HUES64 (cell line): Measurements from ENCODE around the gene HPGD.

ENCODE experiments used
- H3K27ac ChIP-seq: 2 replicates; pipeline ENCODE4 v1.7.0; 2013; ENCODE audit warnings: low read depth, low read length, inconsistent platforms
- H3K27me3 ChIP-seq: 2 replicates; pipeline ENCODE4 v1.6.1; 2013; ENCODE audit warnings: mild to moderate bottlenecking, low read length; ENCODE audit not compliant: insufficient read depth
- H3K36me3 ChIP-seq: 2 replicates; pipeline ENCODE4 v1.6.1; 2013; ENCODE audit warnings: mild to moderate bottlenecking, low read length; ENCODE audit not compliant: insufficient read depth
- H3K4me1 ChIP-seq: 2 replicates; pipeline ENCODE4 v1.6.1; 2013; ENCODE audit warnings: mild to moderate bottlenecking, low read length, moderate library complexity; ENCODE audit not compliant: insufficient read depth
- H3K4me3 ChIP-seq: 2 replicates; pipeline ENCODE4 v1.5.1; 2013; ENCODE audit warnings: mild to moderate bottlenecking, low read length, moderate library complexity
- H3K9ac ChIP-seq: 2 replicates; pipeline ENCODE4 v1.6.1; 2013; ENCODE audit warnings: mild to moderate bottlenecking, low read depth, low read length
- H3K9me3 ChIP-seq: 2 replicates; pipeline ENCODE4 v1.6.1; 2013; ENCODE audit warnings: low read depth, low read length; ENCODE audit not compliant: insufficient read depth
- WGBS: fragments of 150-250, 120-280 bp; methylation state at CpG from one replicate; pipeline ENCODE4 v1.1.7; 2013; ENCODE audit warnings: missing lambda C conversion rate; 5-methylcytosine and 5-hydroxymethylcytosine counted together

The HPGD gene

DNA sequence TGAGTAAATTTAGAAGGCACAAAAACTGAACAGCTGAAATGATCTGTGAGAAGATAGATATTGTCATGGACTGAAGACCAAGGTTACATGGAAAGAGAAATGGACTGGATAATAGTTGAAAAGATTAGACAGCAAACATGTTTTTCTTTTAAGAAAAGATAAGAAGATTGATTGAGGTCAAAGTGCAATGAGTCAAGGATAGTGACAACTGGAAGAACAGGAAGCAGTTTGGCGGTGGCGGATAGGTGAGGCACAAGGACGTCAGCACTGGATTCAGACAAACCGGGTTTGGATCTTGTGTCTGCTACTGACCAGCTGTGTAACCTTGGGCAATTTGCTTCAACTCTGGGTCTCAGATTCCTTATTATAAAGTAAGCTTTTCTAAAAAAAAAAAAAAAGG lies 2.0 kb upstream of the HPGD start:
- Histone ChIP-seq H3K9me3 (no peaks in the 10 kb centered on the region), H3K9ac (no peak overlapping the region), H3K4me1 (peaks cover 18% of the 10 kb centered on the region), H3K36me3 (no peaks in the 10 kb centered on the region), H3K27me3 (peaks cover 50% of the 10 kb centered on the region), H3K4me3 (no peak overlapping the region), H3K27ac (no peak overlapping the region)
- WGBS: 66% methylated on average over 4 of the region's 4 CpGs

DNA sequence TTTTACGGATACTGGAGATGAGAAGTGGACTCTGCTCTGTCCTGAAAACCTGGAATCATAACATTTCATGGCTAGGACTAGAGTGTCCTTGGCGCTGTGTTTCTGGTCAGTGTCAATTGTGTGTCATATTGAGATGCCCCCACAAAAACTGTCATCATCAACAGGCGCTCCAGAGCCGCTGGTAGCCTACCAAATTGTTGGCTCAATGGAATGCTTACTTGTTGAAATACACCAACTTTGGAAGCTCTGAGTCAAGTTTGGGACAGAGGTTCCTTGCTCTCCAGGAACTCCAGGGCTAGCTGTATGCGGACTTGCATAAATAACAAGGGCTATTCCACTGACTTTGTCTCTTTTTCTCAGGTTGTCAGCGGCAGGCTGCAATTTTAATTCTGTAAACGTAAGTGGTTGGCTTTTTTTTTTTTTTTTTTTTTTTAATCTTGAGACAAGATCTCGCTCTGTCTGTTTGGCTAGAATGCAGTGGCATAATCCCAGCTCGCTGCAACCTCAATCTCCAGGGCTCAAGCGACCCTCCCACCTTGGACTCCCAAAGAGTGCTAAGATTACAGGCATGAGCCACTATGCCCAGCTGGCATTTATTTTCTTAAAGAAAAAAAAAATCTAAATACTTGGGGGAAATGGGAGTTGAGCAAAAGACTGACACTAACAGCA lies 871 bp upstream of the HPGD start:
- Histone ChIP-seq H3K9ac (0 out of 2 replicates have a peak overlapping the region, but pooled peaks have one; percentile 37), H3K27ac (no peak overlapping the region)
- WGBS: 30% methylated on average over 10 of the region's 10 CpGs

DNA sequence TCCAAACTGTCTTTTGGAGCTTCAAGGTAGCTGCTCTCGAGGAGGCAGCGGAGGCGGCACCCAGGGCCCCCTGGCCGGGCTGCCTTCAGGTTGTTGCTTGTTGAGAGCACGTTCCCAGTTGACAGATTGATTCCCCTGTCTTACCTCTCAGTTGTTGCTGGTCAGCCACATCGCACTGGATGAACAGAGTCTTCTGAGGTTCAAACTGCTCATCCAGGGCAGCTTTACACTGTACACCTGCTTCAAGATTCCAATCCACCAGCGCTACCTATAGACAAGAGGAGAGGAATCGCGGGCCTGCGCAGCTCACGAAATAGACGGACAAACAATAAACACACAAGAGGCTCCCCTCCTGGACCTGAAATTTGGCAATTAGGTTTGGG lies 497 bp downstream of the HPGD start:
- H3K4me1 ChIP-seq: peaks cover 12% of the 10 kb centered on the region
- H3K4me3 ChIP-seq: peak overlapping the region; percentile 57
- no peaks in the 10 kb centered on the region for H3K9me3 ChIP-seq
- no peaks in the 10 kb centered on the region for H3K36me3 ChIP-seq
- WGBS: 10% methylated on average over 12 of the region's 12 CpGs
- H3K27me3 ChIP-seq: peaks cover 50% of the 10 kb centered on the region
- no peak overlapping the region; the same call in 1 of the 2 replicates for H3K9ac ChIP-seq
- H3K27ac ChIP-seq: no peak overlapping the region

More for the DNA sequence above, 871 bp upstream of the HPGD start:
- no peaks in the 10 kb centered on the region for H3K36me3 ChIP-seq
- H3K27me3 ChIP-seq: peaks cover 50% of the 10 kb centered on the region
- no peaks in the 10 kb centered on the region for H3K9me3 ChIP-seq
- H3K4me3 ChIP-seq: peak overlapping the region; percentile 57
- H3K4me1 ChIP-seq: peaks cover 15% of the 10 kb centered on the region

DNA sequence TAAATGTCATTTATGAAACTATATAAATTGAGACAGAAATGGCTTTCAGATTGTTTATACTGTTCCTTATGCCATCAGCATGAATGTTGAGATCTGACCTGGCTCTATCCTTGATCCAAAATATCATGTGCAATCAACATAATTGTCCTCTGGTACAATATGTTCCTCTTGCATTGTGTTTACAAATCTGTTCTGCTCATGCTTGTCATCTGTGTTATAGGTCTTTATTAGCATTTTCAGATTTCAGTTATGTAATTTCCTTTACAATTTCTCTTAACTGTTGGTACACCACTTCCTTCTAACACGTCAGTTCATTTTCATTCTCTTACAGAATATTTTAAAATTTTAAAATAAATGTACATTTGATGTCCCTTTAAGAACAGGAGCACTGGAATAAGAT lies 1.6 kb downstream of the HPGD start:
- Histone ChIP-seq H3K27me3 (peaks cover 50% of the 10 kb centered on the region), H3K9me3 (no peaks in the 10 kb centered on the region), H3K4me3 (no peak overlapping the region), H3K36me3 (no peaks in the 10 kb centered on the region), H3K4me1 (peaks cover 12% of the 10 kb centered on the region), H3K9ac (no peak overlapping the region), H3K27ac (no peak overlapping the region)
- WGBS: 100% methylated on average over 1 of the region's 1 CpG

DNA sequence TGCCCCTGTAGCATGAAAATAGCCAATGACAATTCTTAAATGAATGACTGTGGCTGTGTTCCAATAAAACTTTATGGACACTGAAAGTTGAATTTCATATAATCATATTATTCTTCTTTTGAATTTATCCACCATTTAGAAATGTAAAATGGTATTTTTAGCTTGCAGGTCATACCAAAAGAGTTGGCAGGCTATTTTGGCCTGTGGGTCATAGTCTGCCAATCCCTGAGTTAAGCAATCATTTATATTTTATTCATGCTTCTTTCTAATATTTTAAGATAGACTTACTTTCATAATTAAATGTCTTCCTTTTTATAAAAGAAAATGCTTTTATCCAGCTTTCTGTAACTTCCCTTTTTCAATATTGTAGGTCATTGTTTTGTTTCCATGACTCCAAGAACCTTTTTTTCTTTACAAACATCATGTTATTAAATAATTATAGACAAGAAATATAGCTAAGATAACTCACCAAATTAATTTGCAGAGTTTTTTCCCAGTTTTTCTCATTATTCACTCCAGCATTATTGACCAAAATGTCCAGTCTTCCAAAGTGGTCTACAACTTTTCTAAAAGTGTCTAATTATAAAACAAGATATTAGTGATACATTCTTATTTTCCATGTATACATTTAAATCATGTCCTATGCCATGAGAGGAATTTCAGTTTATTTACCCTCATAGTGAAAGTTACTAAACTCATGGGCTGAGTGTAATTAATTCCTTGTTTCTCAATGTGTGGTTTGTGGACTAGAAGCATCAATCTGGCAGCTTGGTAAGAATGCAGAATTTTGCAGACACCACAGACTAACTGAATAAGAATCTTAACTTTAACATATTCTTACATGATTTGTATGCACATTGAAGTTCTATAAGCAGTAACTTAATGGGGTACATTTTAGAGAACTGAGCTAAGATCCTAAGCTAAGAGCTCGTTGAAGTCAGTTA lies 4.5 kb downstream of the HPGD start:
- no peaks in the 10 kb centered on the region for H3K4me1 ChIP-seq
- H3K9me3 ChIP-seq: no peaks in the 10 kb centered on the region
- peaks cover 30% of the 10 kb centered on the region for H3K27me3 ChIP-seq
- no peak overlapping the region for H3K27ac ChIP-seq
- no peak overlapping the region for H3K4me3 ChIP-seq
- 93% methylated on average over 1 of the region's 1 CpG for WGBS
- no peaks in the 10 kb centered on the region for H3K36me3 ChIP-seq
- no peak overlapping the region for H3K9ac ChIP-seq

DNA sequence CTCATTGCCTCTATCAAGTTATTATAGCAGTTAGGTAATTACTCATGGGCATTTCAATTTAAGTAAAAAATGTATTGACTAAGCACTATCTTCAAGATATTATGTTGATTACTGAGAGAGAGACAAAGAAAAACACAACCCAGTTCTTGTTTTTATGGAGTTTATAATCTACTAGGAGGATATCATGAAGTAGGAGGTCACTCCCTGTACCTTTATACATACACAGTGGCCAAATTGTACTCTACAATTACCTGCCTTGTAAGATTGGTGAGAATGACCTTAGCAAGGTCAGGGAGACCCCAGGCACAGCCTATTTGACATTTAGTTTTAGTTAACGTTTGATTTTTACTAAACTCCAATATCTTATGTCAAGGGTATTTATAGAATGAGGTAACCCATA lies 5.5 kb downstream of the HPGD start:
- Histone ChIP-seq H3K4me1 (no peaks in the 10 kb centered on the region), H3K36me3 (no peaks in the 10 kb centered on the region), H3K27ac (no peak overlapping the region), H3K9me3 (no peaks in the 10 kb centered on the region), H3K27me3 (peaks cover 20% of the 10 kb centered on the region), H3K4me3 (no peak overlapping the region), H3K9ac (no peak overlapping the region)
- WGBS: no CpG with 5 or more reads among the region's 1 CpG

DNA sequence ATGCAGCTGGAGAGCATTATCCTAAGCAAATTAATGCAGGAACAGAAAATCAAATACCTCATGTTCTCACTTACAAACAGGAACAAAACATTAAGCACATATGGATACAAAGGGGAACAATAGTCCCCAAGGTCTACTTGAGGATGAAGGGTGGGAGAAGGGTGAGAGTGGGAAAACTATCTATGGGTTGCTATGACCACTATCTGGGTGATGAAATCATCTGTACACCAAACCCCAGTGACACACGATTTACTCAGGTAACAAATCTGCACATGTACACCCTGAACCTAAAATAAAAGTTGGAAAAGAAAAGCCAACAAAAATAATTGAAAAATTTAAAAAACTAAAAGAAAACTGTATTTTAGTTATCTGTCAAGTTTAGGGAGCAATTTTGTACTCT lies 5.9 kb downstream of the HPGD start:
- H3K4me1 ChIP-seq: no peaks in the 10 kb centered on the region

DNA sequence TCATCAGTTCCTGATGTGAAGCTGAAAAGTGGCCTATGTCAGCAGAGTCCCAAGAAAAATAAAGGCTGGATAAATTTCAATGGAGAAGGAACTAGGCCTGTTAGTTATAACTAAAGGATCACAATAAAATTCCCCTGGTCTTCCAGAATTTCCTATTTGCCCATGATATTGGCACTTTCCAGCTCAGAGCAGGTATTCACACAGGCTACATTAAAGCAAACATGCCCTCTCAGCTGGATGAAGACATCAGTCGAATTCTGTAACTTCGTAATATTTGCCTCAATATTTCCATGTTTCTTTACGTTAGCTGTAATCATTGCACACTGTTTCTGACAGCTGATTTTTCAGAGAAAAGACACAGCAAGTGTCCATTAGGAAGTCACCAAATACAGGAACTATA lies 9.5 kb downstream of the HPGD start:
- Histone ChIP-seq H3K4me3 (no peak overlapping the region), H3K4me1 (no peaks in the 10 kb centered on the region), H3K27me3 (no peaks in the 10 kb centered on the region), H3K9me3 (no peaks in the 10 kb centered on the region), H3K36me3 (no peaks in the 10 kb centered on the region), H3K27ac (no peak overlapping the region), H3K9ac (no peak overlapping the region)
- WGBS: 66% methylated on average over 3 of the region's 3 CpGs

More for the DNA sequence above, 5.9 kb downstream of the HPGD start:
- H3K4me3 ChIP-seq: no peak overlapping the region
- H3K27me3 ChIP-seq: peaks cover 16% of the 10 kb centered on the region
- no peak overlapping the region for H3K27ac ChIP-seq
- no peak overlapping the region for H3K9ac ChIP-seq
- WGBS: 88% methylated on average over 1 of the region's 1 CpG
- H3K9me3 ChIP-seq: no peaks in the 10 kb centered on the region
- H3K36me3 ChIP-seq: no peaks in the 10 kb centered on the region

DNA sequence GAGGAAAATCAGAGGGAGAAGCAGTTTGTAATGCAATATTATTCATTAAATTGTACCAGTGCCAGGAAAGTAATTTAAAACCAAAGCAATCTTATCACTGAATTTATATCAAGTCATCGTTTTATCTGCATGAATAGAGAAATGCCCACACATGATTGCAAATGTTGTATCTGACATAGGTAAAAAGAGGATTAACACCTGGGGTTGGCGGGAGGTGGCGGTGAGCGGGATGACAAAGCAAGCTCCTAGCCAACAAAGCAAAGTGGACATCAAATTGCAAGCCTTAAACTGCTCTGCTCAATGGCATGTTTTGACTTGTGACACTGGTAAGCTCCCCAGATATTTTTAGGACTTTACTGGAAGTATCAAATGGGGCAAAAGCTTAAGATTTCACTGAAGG lies 16.4 kb downstream of the HPGD start:
- 97% methylated on average over 4 of the region's 4 CpGs for WGBS
- no peaks in the 10 kb centered on the region for H3K27me3 ChIP-seq
- H3K27ac ChIP-seq: no peak overlapping the region
- H3K4me1 ChIP-seq: no peaks in the 10 kb centered on the region
- H3K9me3 ChIP-seq: no peaks in the 10 kb centered on the region
- no peaks in the 10 kb centered on the region for H3K36me3 ChIP-seq
- H3K4me3 ChIP-seq: no peak overlapping the region
- no peak overlapping the region for H3K9ac ChIP-seq

DNA sequence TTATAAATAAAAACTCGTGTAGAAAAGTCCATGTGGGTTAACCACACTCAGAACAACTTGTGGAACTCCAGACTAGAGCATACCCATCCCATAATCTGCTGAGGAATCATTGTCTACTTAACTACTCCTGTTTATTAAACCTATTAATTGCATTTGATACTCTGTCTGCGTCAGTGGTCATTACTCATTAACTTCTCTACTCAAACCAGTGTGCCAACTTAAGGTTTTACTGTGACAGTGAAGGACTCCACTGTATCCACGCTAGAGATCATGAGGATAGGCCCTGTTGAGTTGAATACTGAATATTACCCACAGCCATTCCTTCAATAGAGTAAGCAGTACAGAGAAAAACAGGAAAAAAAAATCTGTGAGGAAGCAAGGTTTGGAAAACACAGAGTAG lies 17.3 kb downstream of the HPGD start:
- Histone ChIP-seq H3K27ac (no peak overlapping the region), H3K27me3 (no peaks in the 10 kb centered on the region), H3K9ac (no peak overlapping the region), H3K4me3 (no peak overlapping the region), H3K4me1 (no peaks in the 10 kb centered on the region), H3K36me3 (no peaks in the 10 kb centered on the region), H3K9me3 (no peaks in the 10 kb centered on the region)
- WGBS: 93% methylated on average over 2 of the region's 3 CpGs

DNA sequence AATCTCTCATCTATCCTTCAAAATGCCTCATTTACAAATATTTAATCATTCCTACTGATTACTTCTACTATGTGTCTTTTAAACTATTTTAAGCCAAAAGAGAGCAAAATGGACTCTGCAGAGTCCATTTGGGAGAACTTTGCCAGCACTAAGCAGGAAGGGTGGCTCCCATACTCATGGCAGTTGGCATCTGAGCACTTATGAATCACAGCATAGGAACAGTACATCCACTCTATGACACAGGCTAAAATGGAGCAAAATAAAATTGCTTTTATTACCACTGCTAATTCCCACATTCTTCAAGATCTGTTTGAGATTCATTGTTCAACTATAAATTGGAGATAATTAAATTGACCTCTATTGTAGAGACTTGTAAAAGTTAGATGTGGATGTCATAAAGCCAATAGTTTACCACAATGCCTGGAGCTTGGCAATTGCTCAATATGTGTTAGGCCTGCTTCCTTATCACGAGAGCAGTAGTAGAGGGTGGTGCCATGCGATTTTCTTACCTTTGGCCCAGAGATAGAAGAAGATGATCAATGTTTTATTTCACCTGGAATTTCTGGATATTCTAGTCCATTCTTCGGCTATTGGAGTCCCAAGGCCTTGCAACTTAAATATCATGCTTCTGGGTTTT lies 19.1 kb downstream of the HPGD start:
- H3K4me1 ChIP-seq: no peaks in the 10 kb centered on the region
- 98% methylated on average over 3 of the region's 3 CpGs for WGBS
- H3K9ac ChIP-seq: no peak overlapping the region
- H3K4me3 ChIP-seq: no peak overlapping the region
- no peak overlapping the region for H3K27ac ChIP-seq
- H3K9me3 ChIP-seq: no peaks in the 10 kb centered on the region
- H3K36me3 ChIP-seq: no peaks in the 10 kb centered on the region
- H3K27me3 ChIP-seq: no peaks in the 10 kb centered on the region
